Measurements from ENCODE around the gene FGGY. TPM values are rescaled to one million over a fixed set of nuclear protein-coding genes. Genes with fewer than 3 reads are reported as not detected.
"Not testable (repeated sequence)": the region's sequence is repeated elsewhere in the genome, so short reads cannot be mapped to it uniquely, and the experiment has no call there.

The FGGY gene
- total and polyA plus RNA-seq, 4 donors = 16.0 to 67.0 (median 43.4) TPM

GRCh38 chr1:59494145-59494833, 197.4 kb downstream of the FGGY start (continued):
- TF ChIP-seq HNF4A (conservative IDR thresholded peaks at IDR 0.05) (peak; percentile 7 to 21), GABPA (IDR thresholded peaks at IDR 0.05 in 1 of 2, conservative IDR thresholded peaks at IDR 0.05 in 1 of 2) (no peak), JUND (IDR thresholded peaks at IDR 0.05) (peak in 1 of 2 donors; percentile 18), MAX (IDR thresholded peaks at IDR 0.05) (no peak)
- TF ChIP-seq, protein P1, sequence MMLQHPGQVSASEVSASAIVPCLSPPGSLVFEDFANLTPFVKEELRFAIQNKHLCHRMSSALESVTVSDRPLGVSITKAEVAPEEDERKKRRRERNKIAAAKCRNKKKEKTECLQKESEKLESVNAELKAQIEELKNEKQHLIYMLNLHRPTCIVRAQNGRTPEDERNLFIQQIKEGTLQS (IDR thresholded peaks at IDR 0.05) = no peak

GRCh38 chr1:59496156-59496555, 199.3 kb downstream of the FGGY start:
- not testable (repeated sequence) for H3K27ac ChIP-seq (ENCODE audit: low read depth in 1 of 2, low read length in 2 of 2); H3K9ac ChIP-seq (ENCODE audit: low read depth in 1 of 2, low read length in 2 of 2); H3K4me3 ChIP-seq (ENCODE audit: low read depth in 1 of 3, low read length in 3 of 3); H3K27me3 ChIP-seq (ENCODE audit: control insufficient read depth in 4 of 4, insufficient read depth in 4 of 4, low read length in 3 of 4); H3K36me3 ChIP-seq (ENCODE audit: control insufficient read depth in 4 of 4, insufficient read depth in 3 of 4, low read depth in 1 of 4, low read length in 3 of 4); DNase-seq (ENCODE audit: low spot score); H3K9me3 ChIP-seq (ENCODE audit: control insufficient read depth in 4 of 4, low read length in 3 of 4)
- H3K4me1 ChIP-seq (ENCODE audit: control insufficient read depth in 4 of 4, insufficient read depth in 4 of 4, low read length in 3 of 4) = peaks cover 4 to 26% (median 18%) of the 10 kb centered on the region in 4 donors
- 95% methylated on average over 2 of the region's 2 CpGs for WGBS

DNA sequence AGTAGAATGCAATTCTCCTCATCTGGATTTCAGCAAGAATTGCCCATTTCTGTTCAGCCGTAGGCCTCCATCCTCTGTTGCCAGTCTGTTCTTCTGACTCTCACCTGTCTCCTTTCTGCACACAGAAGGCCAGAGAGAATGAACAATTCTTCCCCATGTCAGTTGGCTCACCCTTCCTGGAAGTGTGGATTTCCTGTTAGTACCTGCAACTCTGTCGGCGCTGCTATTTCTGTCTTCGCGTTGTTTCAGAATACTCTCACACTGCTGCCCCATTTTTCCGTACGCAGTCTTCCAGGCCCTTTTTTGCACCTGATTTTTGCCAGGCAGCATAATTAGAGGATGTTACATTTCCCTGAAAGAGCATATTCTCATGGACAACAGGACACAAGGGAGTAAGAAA, 200.7 kb downstream of the FGGY start:
- Histone ChIP-seq H3K4me3 (ENCODE audit: low read depth in 1 of 3, low read length in 3 of 3) (no peak overlapping the region), H3K36me3 (ENCODE audit: control insufficient read depth in 4 of 4, insufficient read depth in 3 of 4, low read depth in 1 of 4, low read length in 3 of 4) (no peaks in the 10 kb centered on the region), H3K9ac (ENCODE audit: low read depth in 1 of 2, low read length in 2 of 2) (no peak overlapping the region), H3K9me3 (ENCODE audit: control insufficient read depth in 4 of 4, low read length in 3 of 4) (no peaks in the 10 kb centered on the region), H3K27me3 (ENCODE audit: control insufficient read depth in 4 of 4, insufficient read depth in 4 of 4, low read length in 3 of 4) (no peaks in the 10 kb centered on the region), H3K27ac (ENCODE audit: low read depth in 1 of 2, low read length in 2 of 2) (peak overlapping the region in 1 of 2 donors; percentile 78), H3K4me1 (ENCODE audit: control insufficient read depth in 4 of 4, insufficient read depth in 4 of 4, low read length in 3 of 4) (peaks cover 7 to 35% (median 25%) of the 10 kb centered on the region in 4 donors)
- no peak for DNase-seq (ENCODE audit: low spot score)
- TF ChIP-seq, protein P1 (IDR thresholded peaks at IDR 0.05) = no peak
- no peak for TF ChIP-seq ZBTB33 (IDR thresholded peaks at IDR 0.05)
- TF ChIP-seq EGR1 (IDR thresholded peaks at IDR 0.05; ENCODE audit: low read depth in 2 of 2) = no peak
- TF ChIP-seq YY1 (IDR thresholded peaks at IDR 0.05) = no peak
- no peak for TF ChIP-seq REST (IDR thresholded peaks at IDR 0.05)
- no peak for TF ChIP-seq CTCF (IDR thresholded peaks at IDR 0.05; ENCODE audit: low read depth, low read length, missing input control)
- no peak for TF ChIP-seq HNF4A (conservative IDR thresholded peaks at IDR 0.05)
- 91% methylated on average over 7 of the region's 7 CpGs for WGBS

Data from liver (tissue), 9 donors.